RKO (cell line): ENCODE results near the gene MIER2.

Experiments
- DNase-seq: peaks from one replicate; pipeline ENCODE4 v3.0.0-alpha.2; 2016; ENCODE audit warnings: low spot score

The MIER2 gene

GRCh38 chr19:378706-379105 lies 34.1 kb upstream of the MIER2 start:
- DNase-seq = no peak

GRCh38 chr19:377801-378581 lies 33.4 kb upstream of the MIER2 start:
- no peak for DNase-seq

- DNase-seq = no peak
These were observed 31.5 kb upstream of the MIER2 start for GRCh38 chr19:376111-376470.

- DNase-seq = no peak
These were observed 31.0 kb upstream of the MIER2 start for GRCh38 chr19:375395-376110.

GRCh38 chr19:374886-375235 lies 30.3 kb upstream of the MIER2 start:
- no peak for DNase-seq

DNA sequence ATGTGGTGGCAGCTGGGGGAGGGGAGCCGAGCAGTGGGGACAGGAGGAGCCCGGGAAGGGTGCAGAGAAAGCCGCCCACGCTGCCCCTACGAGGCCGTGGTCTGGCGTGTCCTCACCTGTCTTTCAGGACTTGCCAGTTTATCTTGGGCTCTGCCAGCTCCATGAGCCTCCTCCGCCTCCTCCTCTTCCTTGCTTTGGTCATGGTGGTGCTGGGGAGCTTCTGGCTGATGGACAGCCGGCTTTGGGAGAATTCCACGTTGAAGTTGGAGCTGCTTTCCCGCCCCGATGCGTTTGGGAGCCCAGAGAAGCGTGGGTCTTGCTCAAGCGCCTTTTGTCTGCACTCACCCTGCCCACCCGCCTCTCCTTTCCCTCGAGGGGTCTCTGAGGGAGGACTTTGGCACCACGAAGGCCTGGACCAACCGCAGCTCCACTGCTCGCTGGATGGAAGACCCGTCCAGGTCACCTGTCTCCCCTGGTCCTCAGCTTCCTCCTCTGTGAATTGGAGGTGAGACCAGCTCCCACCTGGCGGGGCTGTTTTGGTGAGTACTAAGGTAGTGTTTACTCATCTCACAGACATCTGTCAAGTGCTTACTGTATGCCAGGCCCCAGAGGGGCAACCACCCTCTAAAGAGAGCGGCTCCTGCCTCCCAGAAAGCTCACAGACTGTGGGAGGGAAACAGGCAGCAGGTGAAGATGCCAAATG lies 29.7 kb upstream of the MIER2 start:
- no peak for DNase-seq

GRCh38 chr19:373391-374182 lies 29.0 kb upstream of the MIER2 start:
- no peak for DNase-seq

DNA sequence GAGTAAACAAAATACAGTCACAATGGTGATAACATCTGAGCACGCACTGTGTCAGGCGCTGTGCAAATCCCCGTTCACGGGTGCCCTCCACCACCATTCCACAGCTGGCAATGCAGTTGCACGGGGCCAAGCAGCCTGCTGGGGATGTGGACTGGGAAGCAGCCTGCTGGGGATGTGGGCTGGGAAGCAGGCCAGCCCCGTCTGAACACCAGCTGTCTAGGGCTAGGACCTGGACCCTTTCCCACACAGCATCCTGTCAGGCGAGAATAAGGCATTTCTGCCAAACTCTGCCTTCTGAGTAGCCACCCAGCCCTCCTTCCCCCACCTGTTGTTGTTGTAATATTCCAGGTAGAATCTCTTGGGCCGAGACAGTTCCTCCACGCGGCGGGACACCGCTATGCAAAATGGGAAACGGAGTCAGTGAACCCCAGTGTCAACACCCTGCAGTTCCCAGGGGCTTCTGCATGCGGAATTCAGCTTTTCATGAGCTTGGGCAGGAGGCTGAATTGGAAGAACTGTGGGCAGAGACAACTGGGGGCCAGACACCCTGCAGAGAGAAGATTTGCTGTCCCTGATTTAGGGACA lies 27.8 kb upstream of the MIER2 start:
- DNase-seq = no peak

DNA sequence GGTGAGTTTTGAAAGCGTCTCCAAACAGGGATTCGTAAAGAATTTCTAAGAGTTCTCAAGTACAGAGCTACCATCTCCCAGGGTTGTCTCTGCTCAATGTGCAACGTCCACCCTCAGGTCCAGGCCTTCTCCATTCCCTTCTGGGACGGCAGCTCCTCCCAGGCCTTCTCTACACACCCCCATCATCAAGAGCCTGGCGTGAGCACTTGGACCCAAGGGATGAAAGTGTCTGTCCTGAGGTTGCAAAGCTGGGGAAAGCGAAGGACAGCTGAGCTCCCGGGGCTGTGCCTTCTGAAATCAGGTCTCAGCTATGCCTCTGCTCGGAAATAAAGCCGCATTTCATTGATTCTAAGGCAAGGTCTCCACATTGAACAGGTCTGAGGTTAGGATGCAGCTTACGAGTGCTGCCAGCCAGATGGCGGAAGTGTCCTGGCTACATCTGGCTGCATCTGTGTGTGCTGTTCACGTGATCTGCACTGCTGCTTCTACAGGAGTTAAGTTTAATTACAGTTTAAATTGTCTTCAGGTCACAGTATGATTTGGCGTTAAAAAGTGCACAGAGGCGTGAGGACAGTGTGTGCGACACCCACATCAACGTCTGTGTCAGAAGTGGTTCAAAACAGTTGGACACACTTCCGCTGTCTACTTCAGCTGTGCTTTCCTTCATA lies 27.0 kb upstream of the MIER2 start:
- no peak for DNase-seq

GRCh38 chr19:370641-371330 lies 26.2 kb upstream of the MIER2 start:
- DNase-seq = no peak

GRCh38 chr19:369876-370275 lies 25.3 kb upstream of the MIER2 start:
- no peak for DNase-seq

DNA sequence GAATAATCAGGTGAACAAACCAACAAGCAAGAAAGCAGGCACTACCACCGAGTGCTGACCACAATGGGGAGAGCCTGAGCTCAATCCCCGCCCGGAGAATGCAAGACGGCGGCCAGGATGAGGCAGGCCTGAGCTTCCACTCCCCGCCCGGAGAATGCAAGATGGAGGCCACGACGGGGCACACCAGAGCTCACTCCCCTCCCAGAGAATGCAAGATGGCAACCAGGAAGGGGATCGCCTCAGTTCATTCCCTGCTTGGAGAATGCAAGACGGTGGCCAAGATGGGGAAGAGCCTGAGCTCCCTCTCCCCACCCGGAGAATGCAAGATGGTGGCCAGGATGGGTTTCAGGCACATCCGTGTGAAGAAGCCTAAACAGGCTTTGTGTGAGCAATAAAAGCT lies 24.7 kb upstream of the MIER2 start:
- no peak for DNase-seq

- no peak for DNase-seq
These were observed 24.0 kb upstream of the MIER2 start for GRCh38 chr19:368630-369024.

DNA sequence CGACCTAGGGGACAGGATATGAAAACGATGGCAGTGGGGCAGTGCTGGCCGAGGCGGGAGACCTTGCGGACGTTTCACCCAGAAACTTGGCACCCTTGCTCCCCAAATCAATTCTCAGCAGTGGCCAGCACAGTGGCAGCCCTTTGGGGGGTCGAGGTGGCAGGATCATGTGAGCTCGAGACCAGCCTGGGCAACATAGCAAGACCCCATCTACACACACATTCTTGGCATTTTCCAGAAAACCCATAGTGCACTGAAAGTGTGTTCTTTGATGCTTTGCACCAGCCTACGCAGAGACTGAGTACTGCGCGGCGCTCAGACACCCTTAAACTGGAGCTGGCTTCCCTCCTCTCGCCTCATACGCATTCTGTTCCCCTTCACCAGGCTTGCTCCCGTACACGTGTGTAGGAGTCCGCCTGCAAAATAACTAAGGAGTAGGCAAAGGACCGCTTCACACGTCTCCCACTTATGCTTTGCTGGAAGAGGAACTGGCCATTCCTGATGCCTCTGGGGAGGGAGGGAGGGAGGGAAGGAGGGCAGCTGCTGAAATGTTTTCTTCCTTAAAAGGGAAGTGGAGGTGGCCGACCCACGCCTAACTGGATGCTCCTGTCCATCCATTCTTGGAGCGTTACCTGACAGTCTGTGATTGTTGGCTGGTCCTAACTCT lies 23.5 kb upstream of the MIER2 start:
- DNase-seq = no peak

DNA sequence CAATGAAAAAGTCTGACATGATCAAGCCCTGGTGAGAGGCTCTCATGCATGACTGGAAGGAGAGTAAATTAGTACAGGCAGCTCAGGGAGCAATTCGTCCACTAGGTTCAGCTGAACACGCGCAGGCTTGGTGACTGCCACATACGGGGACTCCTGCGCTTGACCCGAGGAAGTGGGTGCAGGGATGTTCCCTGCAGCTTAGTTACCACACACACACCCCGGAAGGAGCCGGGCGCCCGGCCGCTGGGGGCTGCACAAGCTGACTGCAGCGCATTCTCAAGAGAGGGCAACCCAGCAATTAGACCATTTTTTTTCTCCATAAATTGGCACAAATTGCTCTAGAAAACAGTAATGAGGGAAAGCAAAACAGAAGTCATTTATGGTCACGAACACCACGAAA lies 23.0 kb upstream of the MIER2 start:
- no peak for DNase-seq

DNA sequence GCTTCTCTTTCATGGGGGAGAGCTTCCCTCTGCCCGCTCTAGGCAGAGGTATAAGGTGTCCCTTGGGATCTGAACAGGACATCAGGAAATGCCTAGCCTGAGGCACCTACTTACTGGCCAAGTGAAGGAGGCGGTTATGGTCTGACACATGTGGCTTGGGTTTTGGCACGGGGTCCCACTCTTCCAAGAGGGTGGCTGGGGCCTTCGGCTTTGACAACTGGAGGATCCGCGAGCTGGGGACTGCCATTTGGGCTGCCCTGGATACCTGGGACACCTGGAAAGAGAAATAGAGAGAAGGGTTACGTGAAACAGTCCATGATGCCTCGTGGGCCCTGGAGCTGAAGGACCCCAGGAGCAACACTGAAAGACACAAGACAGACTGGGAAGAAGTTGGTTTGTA lies 22.4 kb upstream of the MIER2 start:
- no peak for DNase-seq

- no peak for DNase-seq
These were observed 21.7 kb upstream of the MIER2 start for GRCh38 chr19:366205-366783.

- DNase-seq = no peak
These were observed 20.1 kb upstream of the MIER2 start for GRCh38 chr19:364496-365287.

DNA sequence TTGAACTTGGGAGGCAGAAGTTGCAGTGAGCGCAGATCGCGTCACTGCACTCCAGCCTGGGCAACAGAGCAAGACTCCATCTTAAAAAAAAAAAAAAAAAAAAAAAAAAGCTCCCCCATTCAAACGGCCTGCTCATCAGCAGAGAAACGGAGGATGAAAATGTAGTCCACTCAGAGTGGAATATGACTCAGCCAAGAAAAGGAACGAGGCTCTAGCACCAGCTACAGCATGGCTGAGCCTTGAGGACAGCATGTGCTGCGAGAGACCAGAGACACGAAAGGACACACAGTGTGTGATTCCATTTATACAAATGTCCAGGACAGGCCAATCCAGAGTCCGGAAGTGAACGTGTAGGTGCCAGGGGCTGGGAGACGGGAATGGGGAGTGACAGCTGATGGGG lies 18.1 kb upstream of the MIER2 start:
- no peak for DNase-seq
